Measurements from ENCODE around the gene FARP1. TPM values are rescaled to one million over a fixed set of nuclear protein-coding genes. Genes with fewer than 3 reads are reported as not detected.
A peak's percentile ranks its signal among the peaks of the same experiment; 100 is the strongest.

Gene FARP1
- total and polyA plus RNA-seq, 10 of the 15 experiments (the other 5 are each of a cell fraction or from before 2014, with no cell fraction given), result 0.17 to 6.9 (median 0.68) TPM

GRCh38 chr13:98279473-98280175 is 136.7 kb downstream of the FARP1 start (continued):
- no peak for TF ChIP-seq CHD2 (IDR thresholded peaks at IDR 0.05; ENCODE audit: borderline replicate concordance, low read depth, low read length)
- no peak for TF ChIP-seq ETV6 (conservative IDR thresholded peaks at IDR 0.05 in 1 of 2, IDR thresholded peaks at IDR 0.05 in 1 of 2; ENCODE audit: borderline replicate concordance in 1 of 2, low read depth in 1 of 2)
- no peak for TF ChIP-seq CREM (IDR thresholded peaks at IDR 0.05; ENCODE audit: low read depth)
- peak; percentile 68; the same call in 1 of the 2 replicates for TF ChIP-seq PKNOX1 (IDR thresholded peaks at IDR 0.05)
- no peak for TF ChIP-seq CUX1 (IDR thresholded peaks at IDR 0.05; ENCODE audit: insufficient replicate concordance, low read depth, low read length)
- TF ChIP-seq SIN3A (IDR thresholded peaks at IDR 0.05; ENCODE audit: low read depth, low read length), result no peak
- no peak for TF ChIP-seq CEBPZ (IDR thresholded peaks at IDR 0.05; ENCODE audit: low read depth, low read length)
- TF ChIP-seq NRF1 (conservative IDR thresholded peaks at IDR 0.05; ENCODE audit: low read depth, low read length), result no peak
- TF ChIP-seq NR2C2 (IDR thresholded peaks at IDR 0.05; ENCODE audit: borderline replicate concordance, control insufficient read depth, insufficient read length, low read depth), result no peak
- peak in 1 of 2 experiments; percentile 76; a peak in 2 of 4 replicates for TF ChIP-seq BHLHE40 (IDR thresholded peaks at IDR 0.05; ENCODE audit: borderline replicate concordance in 1 of 2, low read depth in 2 of 2, low read length in 1 of 2)
